HEK293 (cell line): ENCODE measurements around the gene TPM2.

Experiments
- ATF2 ChIP-seq: fragments of 450-650 bp; formaldehyde crosslinking; IDR thresholded peaks from 2 replicates; pipeline ENCODE4 v1.5.1; 2016; ENCODE audit warnings: missing biosample characterization, missing genetic modification characterization, low read depth
- CTCF ChIP-seq: fragments of 450-650 bp; formaldehyde crosslinking; IDR thresholded peaks from 2 replicates; pipeline ENCODE4 v1.5.1; 2016; ENCODE audit warnings: missing biosample characterization, missing genetic modification characterization
- GLIS1 ChIP-seq: fragments of 450-650 bp; formaldehyde crosslinking; IDR thresholded peaks from 2 replicates; pipeline ENCODE4 v1.5.1; 2016; ENCODE audit warnings: missing biosample characterization, missing genetic modification characterization
- REST ChIP-seq: fragments of 450-650 bp; formaldehyde crosslinking; IDR thresholded peaks from 2 replicates; pipeline ENCODE4 v1.5.1; 2016; ENCODE audit warnings: missing biosample characterization, missing genetic modification characterization
- ZBTB1 ChIP-seq: fragments of 450-650 bp; formaldehyde crosslinking; IDR thresholded peaks from 2 replicates; pipeline ENCODE4 v1.5.1; 2016; ENCODE audit warnings: missing biosample characterization, missing genetic modification characterization
- ZBTB21 ChIP-seq: fragments of 450-650 bp; formaldehyde crosslinking; IDR thresholded peaks from 2 replicates; pipeline ENCODE4 v1.5.1; 2017; ENCODE audit warnings: missing biosample characterization, missing genetic modification characterization
- ZBTB6 ChIP-seq: fragments of 450-650 bp; formaldehyde crosslinking; IDR thresholded peaks from 2 replicates; pipeline ENCODE4 v1.5.1; 2017; ENCODE audit warnings: missing biosample characterization, missing genetic modification characterization
- ZFP41 ChIP-seq: fragments of 450-650 bp; formaldehyde crosslinking; IDR thresholded peaks from 2 replicates; pipeline ENCODE4 v1.5.1; 2016; ENCODE audit warnings: missing biosample characterization, missing genetic modification characterization, borderline replicate concordance
- ZNF114 ChIP-seq: fragments of 450-650 bp; formaldehyde crosslinking; IDR thresholded peaks from 2 replicates; pipeline ENCODE4 v1.5.0; 2017; ENCODE audit warnings: missing biosample characterization, missing genetic modification characterization
- ZNF146 ChIP-seq: fragments of 450-650 bp; formaldehyde crosslinking; IDR thresholded peaks from 2 replicates; pipeline ENCODE4 v1.5.1; 2016; ENCODE audit warnings: missing biosample characterization, missing genetic modification characterization
- ZNF266 ChIP-seq: fragments of 450-650 bp; formaldehyde crosslinking; IDR thresholded peaks from 2 replicates; pipeline ENCODE4 v1.5.1; 2016; ENCODE audit warnings: missing biosample characterization, missing genetic modification characterization, low read depth
- ZNF514 ChIP-seq: fragments of 450-650 bp; formaldehyde crosslinking; IDR thresholded peaks from 2 replicates; pipeline ENCODE4 v1.5.1; 2016; ENCODE audit warnings: missing biosample characterization, missing genetic modification characterization

GRCh38 chr9:35726931-35727330 is 37.2 kb upstream of the TPM2 start:
- TF ChIP-seq ZNF114 (tag by site-specific recombination) = no peak
- no peak for TF ChIP-seq ZNF514 (tag by site-specific recombination)
- TF ChIP-seq ZNF266 (tag by site-specific recombination) = no peak
- TF ChIP-seq ZBTB1 (tag by site-specific recombination) = no peak
- no peak for TF ChIP-seq ZFP41 (tag by site-specific recombination)
- TF ChIP-seq GLIS1 (tag by site-specific recombination) = no peak
- TF ChIP-seq CTCF (tag by site-specific recombination) = no peak
- no peak for TF ChIP-seq ATF2 (tag by site-specific recombination)
- no peak for TF ChIP-seq ZNF146
- no peak for TF ChIP-seq REST (tag by site-specific recombination)
- TF ChIP-seq ZBTB6 (tag by site-specific recombination) = no peak
- TF ChIP-seq ZBTB21 = no peak
